ENCODE results near the gene PPCS.

PPCS gene

DNA sequence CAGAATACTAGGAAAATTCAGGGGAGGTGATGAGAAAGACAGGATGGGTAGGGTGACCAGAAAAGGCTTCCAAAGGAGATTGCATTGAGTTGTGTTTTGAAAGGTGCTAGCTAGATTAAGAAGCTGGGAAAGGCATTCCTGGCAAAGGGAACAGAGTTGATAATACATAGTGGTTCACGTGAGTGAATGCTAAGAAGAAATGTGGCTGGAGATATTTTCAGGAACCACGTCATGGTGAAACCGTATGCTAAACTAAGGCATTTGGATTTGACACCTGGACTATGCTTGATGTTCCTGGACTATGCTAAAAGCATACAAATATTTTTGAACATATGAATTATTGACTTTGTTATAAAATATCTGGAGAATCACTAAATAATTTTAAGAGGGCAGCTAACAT lies 21.4 kb downstream of the PPCS start:
- H3K27ac ChIP-seq (ENCODE audit: extremely low read depth, low read depth, low read length) = no peak overlapping the region
- H3K9me3 ChIP-seq (ENCODE audit: control insufficient read depth, insufficient read depth, low read depth, low read length) = no peaks in the 10 kb centered on the region
- ChIA-PET CTCF (no interaction called here), POLR2A (no interaction called here)
- no peak for TF ChIP-seq ZNF654 (tag by site-specific recombination; IDR thresholded peaks at IDR 0.05; ENCODE audit: low read depth)
- TF ChIP-seq ZNF433 (tag by site-specific recombination; IDR thresholded peaks at IDR 0.05; ENCODE audit: low read depth) = no peak
- no peak for TF ChIP-seq ZNF501 (tag by site-specific recombination; IDR thresholded peaks at IDR 0.05)
- TF ChIP-seq ZNF114 (tag by site-specific recombination; IDR thresholded peaks at IDR 0.05) = no peak
- TF ChIP-seq ZFP3 (tag by site-specific recombination; IDR thresholded peaks at IDR 0.05; ENCODE audit: low read depth) = no peak
- TF ChIP-seq, protein P1, sequence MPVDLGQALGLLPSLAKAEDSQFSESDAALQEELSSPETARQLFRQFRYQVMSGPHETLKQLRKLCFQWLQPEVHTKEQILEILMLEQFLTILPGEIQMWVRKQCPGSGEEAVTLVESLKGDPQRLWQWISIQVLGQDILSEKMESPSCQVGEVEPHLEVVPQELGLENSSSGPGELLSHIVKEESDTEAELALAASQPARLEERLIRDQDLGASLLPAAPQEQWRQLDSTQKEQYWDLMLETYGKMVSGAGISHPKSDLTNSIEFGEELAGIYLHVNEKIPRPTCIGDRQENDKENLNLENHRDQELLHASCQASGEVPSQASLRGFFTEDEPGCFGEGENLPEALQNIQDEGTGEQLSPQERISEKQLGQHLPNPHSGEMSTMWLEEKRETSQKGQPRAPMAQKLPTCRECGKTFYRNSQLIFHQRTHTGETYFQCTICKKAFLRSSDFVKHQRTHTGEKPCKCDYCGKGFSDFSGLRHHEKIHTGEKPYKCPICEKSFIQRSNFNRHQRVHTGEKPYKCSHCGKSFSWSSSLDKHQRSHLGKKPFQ (tag by site-specific recombination; IDR thresholded peaks at IDR 0.05) = no peak
- no peak for TF ChIP-seq ZNF112 (tag by site-specific recombination; IDR thresholded peaks at IDR 0.05)
- TF ChIP-seq YY1 (tag by site-specific recombination; IDR thresholded peaks at IDR 0.05) = no peak
- no peak overlapping the region for H3K4me3 ChIP-seq (ENCODE audit: low read depth, low read length)
- 0 out of 2 replicates have a peak, but pooled peaks cover 3% of the 10 kb centered on the region for H3K4me1 ChIP-seq (ENCODE audit: control insufficient read depth, insufficient read depth, low read length)
- H3K36me3 ChIP-seq (ENCODE audit: control insufficient read depth in 2 of 2, insufficient read depth in 1 of 2, low read length in 2 of 2) = no peaks in the 10 kb centered on the region

DNA sequence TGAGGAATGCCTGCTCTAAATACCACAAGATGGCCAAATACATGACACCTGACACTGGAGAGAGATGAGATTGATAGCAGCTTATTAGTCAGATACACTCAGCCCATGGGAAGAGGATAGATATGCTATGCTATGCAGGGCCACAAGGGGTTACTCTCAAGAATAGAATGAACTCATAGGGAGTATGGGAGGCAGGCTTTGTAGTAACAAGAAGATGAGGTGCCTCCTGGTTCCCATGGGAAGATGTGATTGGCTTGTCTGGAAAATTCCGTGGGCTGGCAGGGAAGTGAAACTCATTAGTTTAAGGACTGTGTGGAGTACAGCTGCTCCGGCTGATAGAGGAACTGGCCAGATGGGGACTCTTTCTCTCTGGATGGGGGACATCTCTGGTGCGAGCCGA lies 23.3 kb downstream of the PPCS start:
- H3K9me3 ChIP-seq (ENCODE audit: control insufficient read depth, insufficient read depth, low read depth, low read length) = no peaks in the 10 kb centered on the region
- no peaks in the 10 kb centered on the region for H3K36me3 ChIP-seq (ENCODE audit: control insufficient read depth in 2 of 2, insufficient read depth in 1 of 2, low read length in 2 of 2)
- ChIA-PET POLR2A (interaction anchor here (0.7 kb wide), 1 partner anchor 96 kb away, joined by 3 read pairs; no protein-coding TSS in a partner anchor), CTCF (interaction anchor here (0.6 kb wide), 2 partner anchors 154 to 234 kb away, joined by 3 to 6 read pairs; no protein-coding TSS in a partner anchor)
- H3K4me1 ChIP-seq (ENCODE audit: control insufficient read depth, insufficient read depth, low read length) = 0 out of 2 replicates have a peak, but pooled peaks cover 3% of the 10 kb centered on the region
- H3K4me3 ChIP-seq (ENCODE audit: low read depth, low read length) = no peak overlapping the region
- no peak overlapping the region for H3K27ac ChIP-seq (ENCODE audit: extremely low read depth, low read depth, low read length)
- no peak for TF ChIP-seq ZNF341 (tag by site-specific recombination; IDR thresholded peaks at IDR 0.05; ENCODE audit: low read depth)
- 0 out of 2 replicates have a peak, but pooled peaks have one; percentile 47 for TF ChIP-seq WT1 (tag by site-specific recombination; IDR thresholded peaks at IDR 0.05)

DNA sequence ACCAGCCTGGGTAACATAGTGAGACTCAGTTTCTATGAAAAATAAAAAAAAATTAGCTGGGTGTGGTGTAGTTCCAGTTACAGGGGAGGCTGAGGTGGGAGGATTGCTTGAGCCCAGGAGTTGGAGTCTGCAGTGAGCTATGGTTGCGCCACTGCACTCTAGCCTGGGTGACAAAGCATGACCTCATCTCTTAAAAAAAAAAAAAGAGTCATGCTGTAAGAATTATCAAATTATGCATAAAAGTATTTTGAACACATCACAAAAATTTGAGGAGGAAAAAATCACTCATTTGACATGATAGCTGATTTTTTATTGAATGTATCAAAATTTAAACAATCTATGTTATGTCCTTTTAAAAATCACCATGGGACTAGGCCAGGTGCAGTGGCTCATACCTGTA lies 24.6 kb downstream of the PPCS start:
- Histone ChIP-seq H3K27ac (ENCODE audit: extremely low read depth, low read depth, low read length) (no peak overlapping the region), H3K36me3 (ENCODE audit: control insufficient read depth in 2 of 2, insufficient read depth in 1 of 2, low read length in 2 of 2) (no peaks in the 10 kb centered on the region), H3K4me1 (ENCODE audit: control insufficient read depth, insufficient read depth, low read length) (0 out of 2 replicates have a peak, but pooled peaks cover 3% of the 10 kb centered on the region), H3K9me3 (ENCODE audit: control insufficient read depth, insufficient read depth, low read depth, low read length) (no peaks in the 10 kb centered on the region), H3K4me3 (ENCODE audit: low read depth, low read length) (no peak overlapping the region)
- ChIA-PET CTCF (interaction anchor here (0.6 kb wide), 1 partner anchor 30 kb away, joined by 3 read pairs; no protein-coding TSS in a partner anchor), POLR2A (no interaction called here)
- TF ChIP-seq, protein P2, sequence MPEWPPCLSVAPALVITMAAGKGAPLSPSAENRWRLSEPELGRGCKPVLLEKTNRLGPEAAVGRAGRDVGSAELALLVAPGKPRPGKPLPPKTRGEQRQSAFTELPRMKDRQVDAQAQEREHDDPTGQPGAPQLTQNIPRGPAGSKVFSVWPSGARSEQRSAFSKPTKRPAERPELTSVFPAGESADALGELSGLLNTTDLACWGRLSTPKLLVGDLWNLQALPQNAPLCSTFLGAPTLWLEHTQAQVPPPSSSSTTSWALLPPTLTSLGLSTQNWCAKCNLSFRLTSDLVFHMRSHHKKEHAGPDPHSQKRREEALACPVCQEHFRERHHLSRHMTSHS (tag by site-specific recombination; IDR thresholded peaks at IDR 0.05) = no peak
- TF ChIP-seq ZNF791 (tag by site-specific recombination; IDR thresholded peaks at IDR 0.05) = no peak
- no peak for TF ChIP-seq HOXC10 (CRISPR knock-in tag; IDR thresholded peaks at IDR 0.05)
- TF ChIP-seq BCL11A (tag by site-specific recombination; IDR thresholded peaks at IDR 0.05; ENCODE audit: low read depth) = no peak
- TF ChIP-seq ZNF670 (tag by site-specific recombination; IDR thresholded peaks at IDR 0.05; ENCODE audit: low read depth) = no peak
- TF ChIP-seq, protein P3, sequence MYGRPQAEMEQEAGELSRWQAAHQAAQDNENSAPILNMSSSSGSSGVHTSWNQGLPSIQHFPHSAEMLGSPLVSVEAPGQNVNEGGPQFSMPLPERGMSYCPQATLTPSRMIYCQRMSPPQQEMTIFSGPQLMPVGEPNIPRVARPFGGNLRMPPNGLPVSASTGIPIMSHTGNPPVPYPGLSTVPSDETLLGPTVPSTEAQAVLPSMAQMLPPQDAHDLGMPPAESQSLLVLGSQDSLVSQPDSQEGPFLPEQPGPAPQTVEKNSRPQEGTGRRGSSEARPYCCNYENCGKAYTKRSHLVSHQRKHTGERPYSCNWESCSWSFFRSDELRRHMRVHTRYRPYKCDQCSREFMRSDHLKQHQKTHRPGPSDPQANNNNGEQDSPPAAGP (tag by site-specific recombination; IDR thresholded peaks at IDR 0.05) = no peak
- TF ChIP-seq ZNF132 (tag by site-specific recombination; IDR thresholded peaks at IDR 0.05; ENCODE audit: borderline replicate concordance) = no peak
- TF ChIP-seq, protein P4, sequence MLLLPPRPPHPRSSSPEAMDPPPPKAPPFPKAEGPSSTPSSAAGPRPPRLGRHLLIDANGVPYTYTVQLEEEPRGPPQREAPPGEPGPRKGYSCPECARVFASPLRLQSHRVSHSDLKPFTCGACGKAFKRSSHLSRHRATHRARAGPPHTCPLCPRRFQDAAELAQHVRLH (tag by site-specific recombination; IDR thresholded peaks at IDR 0.05) = no peak
- TF ChIP-seq, protein P5, sequence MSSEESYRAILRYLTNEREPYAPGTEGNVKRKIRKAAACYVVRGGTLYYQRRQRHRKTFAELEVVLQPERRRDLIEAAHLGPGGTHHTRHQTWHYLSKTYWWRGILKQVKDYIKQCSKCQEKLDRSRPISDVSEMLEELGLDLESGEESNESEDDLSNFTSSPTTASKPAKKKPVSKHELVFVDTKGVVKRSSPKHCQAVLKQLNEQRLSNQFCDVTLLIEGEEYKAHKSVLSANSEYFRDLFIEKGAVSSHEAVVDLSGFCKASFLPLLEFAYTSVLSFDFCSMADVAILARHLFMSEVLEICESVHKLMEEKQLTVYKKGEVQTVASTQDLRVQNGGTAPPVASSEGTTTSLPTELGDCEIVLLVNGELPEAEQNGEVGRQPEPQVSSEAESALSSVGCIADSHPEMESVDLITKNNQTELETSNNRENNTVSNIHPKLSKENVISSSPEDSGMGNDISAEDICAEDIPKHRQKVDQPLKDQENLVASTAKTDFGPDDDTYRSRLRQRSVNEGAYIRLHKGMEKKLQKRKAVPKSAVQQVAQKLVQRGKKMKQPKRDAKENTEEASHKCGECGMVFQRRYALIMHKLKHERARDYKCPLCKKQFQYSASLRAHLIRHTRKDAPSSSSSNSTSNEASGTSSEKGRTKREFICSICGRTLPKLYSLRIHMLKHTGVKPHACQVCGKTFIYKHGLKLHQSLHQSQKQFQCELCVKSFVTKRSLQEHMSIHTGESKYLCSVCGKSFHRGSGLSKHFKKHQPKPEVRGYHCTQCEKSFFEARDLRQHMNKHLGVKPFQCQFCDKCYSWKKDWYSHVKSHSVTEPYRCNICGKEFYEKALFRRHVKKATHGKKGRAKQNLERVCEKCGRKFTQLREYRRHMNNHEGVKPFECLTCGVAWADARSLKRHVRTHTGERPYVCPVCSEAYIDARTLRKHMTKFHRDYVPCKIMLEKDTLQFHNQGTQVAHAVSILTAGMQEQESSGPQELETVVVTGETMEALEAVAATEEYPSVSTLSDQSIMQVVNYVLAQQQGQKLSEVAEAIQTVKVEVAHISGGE (tag by site-specific recombination; conservative IDR thresholded peaks at IDR 0.05; ENCODE audit: low read depth) = no peak
- TF ChIP-seq KLF7 (tag by site-specific recombination; IDR thresholded peaks at IDR 0.05; ENCODE audit: borderline replicate concordance) = no peak

Measured in HEK293 (cell line).